H1 (cell line): ENCODE data around the gene RUNX1. TPM values are rescaled to one million over a fixed set of nuclear protein-coding genes. Genes with fewer than 3 reads are reported as not detected.

Experiments
- CTCF ChIA-PET: fragments of 300-600 bp; sonication (Branson Sonifier 250); formaldehyde crosslinking; loops from one replicate; lab custom pipeline; 2021; ENCODE audit not compliant: partially characterized antibody; lab: Charles Lee
- POLR2A ChIA-PET: fragments of 300-600 bp; sonication (Branson Sonifier 250); formaldehyde crosslinking; loops from one replicate; lab custom pipeline; 2021; ENCODE audit warnings: inconsistent platforms; ENCODE audit not compliant: partially characterized antibody; lab: Charles Lee
- DNase-seq, 2 experiments: peaks; one replicate each; pipeline versions ENCODE4 v3.0.0 to v3.0.0-alpha.2; 2010 to 2022; ENCODE audit warnings: low spot score in 2 of 2, low read depth in 1 of 2, mixed read lengths in 1 of 2
- FAIRE-seq: peaks from 2 replicates; lab custom pipeline; 2011; peaks lifted over from hg19 to GRCh38; lab: Jason Lieb, UNC
- H2AFZ ChIP-seq: 2 replicates; pipeline ENCODE4 v1.8.1; 2012; ENCODE audit warnings: low read length, inconsistent platforms
- H2AK5ac ChIP-seq: 2 replicates; pipeline ENCODE4 v1.6.1; 2013; ENCODE audit warnings: low read depth, low read length
- H2BK120ac ChIP-seq: replicated peaks from 2 replicates; pipeline ENCODE3; 2013; ENCODE audit warnings: low read depth, low read length, inconsistent platforms
- H2BK12ac ChIP-seq: 2 replicates; pipeline ENCODE4 v1.6.1; 2013; ENCODE audit warnings: low read depth, low read length
- H2BK15ac ChIP-seq: 2 replicates; pipeline ENCODE4 v1.6.1; 2013; ENCODE audit warnings: low read length
- H2BK20ac ChIP-seq: 2 replicates; pipeline ENCODE4 v1.6.1; 2013; ENCODE audit warnings: low read length
- H2BK5ac ChIP-seq: 2 replicates; pipeline ENCODE4 v1.6.1; 2013; ENCODE audit warnings: low read depth, low read length
- H3K14ac ChIP-seq: 2 replicates; pipeline ENCODE4 v1.6.1; 2013; ENCODE audit warnings: inconsistent platforms; ENCODE audit not compliant: insufficient read length
- H3K18ac ChIP-seq: 2 replicates; pipeline ENCODE4 v1.6.1; 2013; ENCODE audit warnings: low read length; ENCODE audit errors: extremely low read depth
- H3K23ac ChIP-seq: 2 replicates; pipeline ENCODE4 v1.6.1; 2013; ENCODE audit warnings: inconsistent platforms; ENCODE audit not compliant: insufficient read length
- H3K23me2 ChIP-seq: 2 replicates; pipeline ENCODE4 v1.6.1; 2013; ENCODE audit warnings: low read depth, low read length
- H3K27ac ChIP-seq: 2 replicates; pipeline ENCODE4 v1.6.1; 2011; ENCODE audit warnings: low read depth, low read length, inconsistent platforms
- H3K27me3 ChIP-seq, 4 experiments: replicated peaks in 1 of 4; 1 replicate in 1 of 4; 2 replicates in 3 of 4; pipeline versions ENCODE4 v1.6.1 to v1.8.1; 2011 to 2013; ENCODE audit warnings: low read length in 3 of 4, mild to moderate bottlenecking in 3 of 4, inconsistent platforms in 2 of 4, mixed read lengths in 2 of 4, moderate library complexity in 1 of 4; ENCODE audit not compliant: control insufficient read depth in 3 of 4, insufficient read depth in 3 of 4; ENCODE audit errors: extremely low read depth in 1 of 4
- H3K36me3 ChIP-seq, 4 experiments: 2 replicates each; pipeline versions ENCODE4 v1.6.1 to v1.8.1; 2011 to 2013; ENCODE audit warnings: mild to moderate bottlenecking in 4 of 4, low read length in 3 of 4, moderate library complexity in 2 of 4, control low read depth in 1 of 4, inconsistent platforms in 1 of 4; ENCODE audit not compliant: insufficient read depth in 4 of 4, control insufficient read depth in 2 of 4
- H3K4ac ChIP-seq: replicated peaks from 2 replicates; pipeline ENCODE3; 2013; ENCODE audit warnings: low read length, low read depth, mixed read lengths, inconsistent platforms; ENCODE audit not compliant: insufficient read length
- H3K4me1 ChIP-seq, 4 experiments: replicated peaks in 1 of 4; 1 replicate in 1 of 4; 2 replicates in 3 of 4; pipeline versions ENCODE4 v1.6.1 to v1.8.1; 2011 to 2013; ENCODE audit warnings: low read length in 3 of 4, inconsistent platforms in 2 of 4, mixed read lengths in 1 of 4; ENCODE audit not compliant: insufficient read depth in 4 of 4, control insufficient read depth in 3 of 4
- H3K4me2 ChIP-seq, 2 experiments: 2 replicates each; pipeline versions ENCODE4 v1.6.1 to v1.8.1; 2011 to 2013; ENCODE audit warnings: low read depth in 2 of 2, low read length in 2 of 2, control low read depth in 1 of 2, inconsistent platforms in 1 of 2, mild to moderate bottlenecking in 1 of 2; ENCODE audit not compliant: insufficient read depth in 1 of 2
- H3K4me3 ChIP-seq, 4 experiments: fragments of 200-600, 300-600 bp in 1 of 4; sonication (generic), shearing (Covaris generic), sonication (Bioruptor Twin) in 1 of 4; 2 replicates each; pipeline versions ENCODE4 v1.5.1 to v1.8.1; 2011 to 2016; ENCODE audit warnings: low read length in 4 of 4, low read depth in 3 of 4, control low read depth in 2 of 4, inconsistent platforms in 2 of 4, mild to moderate bottlenecking in 2 of 4, mixed read lengths in 1 of 4, moderate library complexity in 1 of 4; ENCODE audit not compliant: insufficient read depth in 2 of 4; ENCODE audit errors: extremely low read depth in 1 of 4
- H3K56ac ChIP-seq: replicated peaks from 2 replicates; pipeline ENCODE3; 2013; ENCODE audit warnings: low read depth, mild to moderate bottlenecking, mixed read lengths, low read length, inconsistent platforms; ENCODE audit not compliant: insufficient read length
- H3K79me1 ChIP-seq: 2 replicates; pipeline ENCODE4 v1.6.1; 2013; ENCODE audit warnings: low read depth, low read length, control low read depth
- H3K79me2 ChIP-seq, 2 experiments: 2 replicates each; pipeline versions ENCODE4 v1.6.1 to v1.8.1; 2012 to 2013; ENCODE audit warnings: low read length in 2 of 2, mild to moderate bottlenecking in 2 of 2, inconsistent platforms in 1 of 2; ENCODE audit not compliant: insufficient read depth in 2 of 2, control insufficient read depth in 1 of 2
- H3K9ac ChIP-seq, 4 experiments: replicated peaks in 1 of 4; 1 replicate in 1 of 4; 2 replicates in 3 of 4; pipeline versions ENCODE4 v1.6.1 to v1.8.1; 2011 to 2013; ENCODE audit warnings: low read depth in 3 of 4, low read length in 3 of 4, control low read depth in 2 of 4, mild to moderate bottlenecking in 2 of 4, moderate library complexity in 2 of 4, inconsistent platforms in 1 of 4; ENCODE audit errors: extremely low read depth in 1 of 4
- H3K9me3 ChIP-seq, 2 experiments: 2 replicates each; pipeline versions ENCODE4 v1.6.1 to v1.8.1; 2012 to 2013; ENCODE audit warnings: mild to moderate bottlenecking in 2 of 2, moderate library complexity in 2 of 2, control low read depth in 1 of 2, inconsistent platforms in 1 of 2, low read depth in 1 of 2, low read length in 1 of 2, mixed read lengths in 1 of 2; ENCODE audit not compliant: insufficient read depth in 2 of 2
- H4K20me1 ChIP-seq, 2 experiments: replicated peaks in 1 of 2; 2 replicates each; pipeline versions ENCODE3 to v1.8.1; 2011 to 2013; ENCODE audit warnings: inconsistent platforms in 2 of 2, low read length in 2 of 2, mild to moderate bottlenecking in 1 of 2; ENCODE audit not compliant: insufficient read depth in 2 of 2, control insufficient read depth in 1 of 2
- H4K5ac ChIP-seq: 2 replicates; pipeline ENCODE4 v1.6.1; 2013; ENCODE audit warnings: low read length, low read depth, mixed read lengths, inconsistent platforms; ENCODE audit not compliant: insufficient read length
- H4K8ac ChIP-seq: 2 replicates; pipeline ENCODE4 v1.8.0; 2013; ENCODE audit warnings: mild to moderate bottlenecking, moderate library complexity, low read length, inconsistent platforms; ENCODE audit not compliant: insufficient read depth; ENCODE audit errors: extremely low read depth
- H4K91ac ChIP-seq: replicated peaks from 2 replicates; pipeline ENCODE3; 2013; ENCODE audit warnings: low read length, mixed read lengths, inconsistent platforms; ENCODE audit not compliant: insufficient read length
- CTCF ChIP-seq, 3 experiments: IDR thresholded peaks; 1 replicate in 2 of 3; 2 replicates in 1 of 3; pipeline versions ENCODE4 v1.5.1 to v1.6.1; 2011; ENCODE audit warnings: low read length in 3 of 3, mild to moderate bottlenecking in 3 of 3, inconsistent platforms in 2 of 3, low read depth in 1 of 3, moderate library complexity in 1 of 3; ENCODE audit not compliant: insufficient read depth in 1 of 3; ENCODE audit errors: control extremely low read depth in 1 of 3
- SAP30 ChIP-seq: fragments of 300-600 bp; sonication (generic); IDR thresholded peaks from 2 replicates; pipeline ENCODE4 v1.7.1; 2012; ENCODE audit warnings: low read length, moderate library complexity, mild to moderate bottlenecking, inconsistent platforms; ENCODE audit not compliant: insufficient read depth, insufficient replicate concordance
- SUZ12 ChIP-seq: fragments of 200-600 bp; sonication (generic); IDR thresholded peaks from 2 replicates; pipeline ENCODE4 v1.6.1; 2012; ENCODE audit warnings: mild to moderate bottlenecking, inconsistent platforms, low read length, moderate library complexity, mixed read lengths
- WGBS, 2 experiments: shearing (Covaris generic) in 1 of 2; methylation state at CpG; one replicate each; pipeline versions ENCODE4 v1.1.6 to v1.1.7; 2013 to 2015; ENCODE audit warnings: low lambda C conversion rate in 2 of 2, mixed read lengths in 2 of 2, inconsistent platforms in 1 of 2, low coverage in 1 of 2, missing lambda C conversion rate in 1 of 2; ENCODE audit not compliant: insufficient replicate concordance in 2 of 2, insufficient coverage in 1 of 2, insufficient read length in 1 of 2; ENCODE audit errors: extremely low coverage in 1 of 2, missing lambda C conversion rate in 1 of 2; 5-methylcytosine and 5-hydroxymethylcytosine counted together
- polyA plus RNA-seq, 7 experiments: library from polyadenylated mRNA; depleted of rRNA in 3 of 7; stranded (reverse) in 5 of 7; unstranded in 2 of 7; fragments of >200 nt in 5 of 7; fragments of 200-250 nt in 2 of 7; gene quantifications; 1 replicate in 5 of 7; 2 replicates in 1 of 7; 4 replicates in 1 of 7; pipeline versions ENCODE4 v1.2.1 to v1.2.3, GENCODE V29; 2011 to 2013; ENCODE audit warnings: missing spikeins in 2 of 7, mixed read lengths in 2 of 7
- total RNA-seq: library from RNA; stranded (reverse); fragmentation: NEBNext Ultra II Directional; extraction: Animal tissue kit (Norgen Biotek cat#: 25700); gene quantifications from 2 replicates; pipeline ENCODE4 v1.2.1, GENCODE V29; 2021

The RUNX1 gene
- total and polyA plus RNA-seq, 2 of the 8 experiments (the other 6 are each of a cell fraction or from before 2014, with no cell fraction given), result 0.20 to 0.60 TPM

- Histone ChIP-seq H2BK5ac (no peak overlapping the region), H3K36me3 (no peaks in the 10 kb centered on the region), H2BK20ac (no peak overlapping the region), H3K23me2 (no peaks in the 10 kb centered on the region), H2BK12ac (no peak overlapping the region), H4K8ac (no peak overlapping the region), H2BK120ac (no peak overlapping the region), H3K14ac (no peak overlapping the region), H3K79me1 (no peaks in the 10 kb centered on the region), H2AFZ (no peak overlapping the region), H2BK15ac (no peak overlapping the region), H3K9me3 (no peaks in the 10 kb centered on the region), H3K18ac (no peak overlapping the region), H3K27ac (no peak overlapping the region), H3K23ac (no peak overlapping the region), H3K27me3 (no peaks in the 10 kb centered on the region), H3K9ac (no peak overlapping the region), H3K4me1 (peaks cover 0 to 3% (median 0%) of the 10 kb centered on the region in 4 experiments; a peak in 1 of 7 replicates), H4K91ac (no peak overlapping the region), H4K20me1 (no peaks in the 10 kb centered on the region), H3K56ac (no peak overlapping the region), H3K4me3 (no peak overlapping the region), H3K4ac (no peak overlapping the region), H2AK5ac (no peak overlapping the region), H4K5ac (no peak overlapping the region), H3K79me2 (no peaks in the 10 kb centered on the region), H3K4me2 (no peak overlapping the region)
- ChIA-PET CTCF (no interaction called here), POLR2A (no interaction called here)
- FAIRE-seq (no peak), DNase-seq (no peak)
- 94% methylated on average over 3 of the region's 3 CpGs; no CpG with 5 or more reads in 1 of the 2 experiments for WGBS, 2 experiments
- TF ChIP-seq CTCF (IDR thresholded peaks at IDR 0.05; ENCODE audit: control extremely low read depth in 1 of 3, insufficient read depth in 1 of 3, low read depth in 1 of 3, low read length in 3 of 3) (no peak), SAP30 (no peak), SUZ12 (no peak)
Measured at GRCh38 chr21:34806423-34806822, 242.7 kb downstream of the RUNX1 start.
